T1000 (cell line): ENCODE measurements around the gene NAA15.
"Not testable (repeated sequence)": the region's sequence is repeated elsewhere in the genome, so short reads cannot be mapped to it uniquely, and the experiment has no call there.

Experiments
- DNase-seq: peaks from one replicate; lab custom pipeline; 2025; ENCODE audit warnings: mixed read lengths; lab: John Stamatoyannopoulos, UW

The NAA15 gene

GRCh38 chr4:139297001-139297410 lies 4.3 kb upstream of the NAA15 start:
- DNase-seq = no peak

- DNase-seq = no peak
These were observed 1.8 kb upstream of the NAA15 start for GRCh38 chr4:139299536-139299935.

- no peak for DNase-seq
These were observed 733 bp upstream of the NAA15 start for GRCh38 chr4:139300431-139301112.

- DNase-seq = no peak
These were observed 711 bp downstream of the NAA15 start, which contains the start of gene NDUFC1 for GRCh38 chr4:139301821-139302611. TSS of gene NDUFC1 (minus strand) at chr4:139302477. CDS start at chr4:139295798, 6,679 bp downstream.

- DNase-seq = no peak
These were observed 3.6 kb downstream of the NAA15 start for GRCh38 chr4:139304920-139305319.

GRCh38 chr4:139311909-139312308 lies 10.6 kb downstream of the NAA15 start:
- no peak for DNase-seq

- no peak for DNase-seq
These were observed 11.4 kb downstream of the NAA15 start for GRCh38 chr4:139312552-139313332.

GRCh38 chr4:139313414-139313813 lies 12.1 kb downstream of the NAA15 start:
- DNase-seq = not testable (repeated sequence)

GRCh38 chr4:139314047-139314800 lies 12.9 kb downstream of the NAA15 start:
- DNase-seq = no peak

GRCh38 chr4:139315221-139315675 lies 13.9 kb downstream of the NAA15 start:
- no peak for DNase-seq

- DNase-seq = no peak
These were observed 15.4 kb downstream of the NAA15 start for GRCh38 chr4:139316733-139317132.

- no peak for DNase-seq
These were observed 16.3 kb downstream of the NAA15 start for GRCh38 chr4:139317635-139318034.

GRCh38 chr4:139319571-139319970 lies 18.3 kb downstream of the NAA15 start:
- no peak for DNase-seq

GRCh38 chr4:139322070-139322469 lies 20.8 kb downstream of the NAA15 start:
- DNase-seq = not testable (repeated sequence)

GRCh38 chr4:139322541-139322940 lies 21.2 kb downstream of the NAA15 start:
- not testable (repeated sequence) for DNase-seq

GRCh38 chr4:139324620-139325019 lies 23.3 kb downstream of the NAA15 start:
- no peak for DNase-seq

GRCh38 chr4:139329665-139330200 lies 28.4 kb downstream of the NAA15 start:
- DNase-seq = no peak

GRCh38 chr4:139330283-139330682 lies 29.0 kb downstream of the NAA15 start:
- DNase-seq = no peak

- DNase-seq = no peak
These were observed 29.9 kb downstream of the NAA15 start for GRCh38 chr4:139331185-139331584.

GRCh38 chr4:139333046-139333445 lies 31.7 kb downstream of the NAA15 start:
- no peak for DNase-seq

GRCh38 chr4:139337612-139338011 lies 36.3 kb downstream of the NAA15 start:
- no peak for DNase-seq
